ENCODE results near the gene CDRT15.

DNA sequence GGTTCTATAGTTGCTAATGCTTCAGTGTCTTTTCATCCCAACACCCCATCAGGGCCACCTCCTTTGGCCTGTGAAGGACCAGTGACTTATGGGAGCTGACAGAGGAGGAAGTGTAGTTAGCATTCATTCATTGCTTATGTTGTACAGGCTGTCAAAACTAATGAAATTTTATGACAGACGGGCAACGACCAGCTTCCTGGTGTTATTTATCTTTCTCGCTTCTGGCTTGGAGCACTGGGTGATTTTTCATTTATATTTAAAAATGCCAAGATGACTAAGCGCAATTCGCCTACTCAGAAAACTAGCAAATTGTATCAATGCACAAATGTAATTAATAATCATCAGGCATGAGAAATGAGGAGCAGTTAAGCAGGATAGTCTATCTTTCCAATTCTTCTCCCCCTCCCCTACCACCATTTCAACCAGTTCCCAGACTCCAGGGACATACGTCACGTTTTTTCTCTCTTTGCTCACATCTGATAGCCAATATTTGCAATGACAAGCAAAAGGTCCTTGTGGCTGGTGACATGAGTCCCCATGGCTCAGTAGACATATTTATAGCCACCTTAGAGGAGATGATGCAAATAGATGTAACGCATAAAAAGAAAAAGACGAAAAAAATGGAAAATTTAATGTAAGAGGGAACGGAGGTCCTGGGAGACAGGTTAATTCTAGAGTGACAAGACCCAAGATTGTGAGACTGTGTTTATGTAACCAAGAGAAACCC, 11.2 kb downstream of the CDRT15 start:
- TF ChIP-seq, protein P1, sequence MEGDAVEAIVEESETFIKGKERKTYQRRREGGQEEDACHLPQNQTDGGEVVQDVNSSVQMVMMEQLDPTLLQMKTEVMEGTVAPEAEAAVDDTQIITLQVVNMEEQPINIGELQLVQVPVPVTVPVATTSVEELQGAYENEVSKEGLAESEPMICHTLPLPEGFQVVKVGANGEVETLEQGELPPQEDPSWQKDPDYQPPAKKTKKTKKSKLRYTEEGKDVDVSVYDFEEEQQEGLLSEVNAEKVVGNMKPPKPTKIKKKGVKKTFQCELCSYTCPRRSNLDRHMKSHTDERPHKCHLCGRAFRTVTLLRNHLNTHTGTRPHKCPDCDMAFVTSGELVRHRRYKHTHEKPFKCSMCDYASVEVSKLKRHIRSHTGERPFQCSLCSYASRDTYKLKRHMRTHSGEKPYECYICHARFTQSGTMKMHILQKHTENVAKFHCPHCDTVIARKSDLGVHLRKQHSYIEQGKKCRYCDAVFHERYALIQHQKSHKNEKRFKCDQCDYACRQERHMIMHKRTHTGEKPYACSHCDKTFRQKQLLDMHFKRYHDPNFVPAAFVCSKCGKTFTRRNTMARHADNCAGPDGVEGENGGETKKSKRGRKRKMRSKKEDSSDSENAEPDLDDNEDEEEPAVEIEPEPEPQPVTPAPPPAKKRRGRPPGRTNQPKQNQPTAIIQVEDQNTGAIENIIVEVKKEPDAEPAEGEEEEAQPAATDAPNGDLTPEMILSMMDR (conservative IDR thresholded peaks at IDR 0.05), result no peak
- no peak for TF ChIP-seq ZFX (IDR thresholded peaks at IDR 0.05)

All from C4-2B (cell line).